ENCODE results near the gene KPNA6.

DNA sequence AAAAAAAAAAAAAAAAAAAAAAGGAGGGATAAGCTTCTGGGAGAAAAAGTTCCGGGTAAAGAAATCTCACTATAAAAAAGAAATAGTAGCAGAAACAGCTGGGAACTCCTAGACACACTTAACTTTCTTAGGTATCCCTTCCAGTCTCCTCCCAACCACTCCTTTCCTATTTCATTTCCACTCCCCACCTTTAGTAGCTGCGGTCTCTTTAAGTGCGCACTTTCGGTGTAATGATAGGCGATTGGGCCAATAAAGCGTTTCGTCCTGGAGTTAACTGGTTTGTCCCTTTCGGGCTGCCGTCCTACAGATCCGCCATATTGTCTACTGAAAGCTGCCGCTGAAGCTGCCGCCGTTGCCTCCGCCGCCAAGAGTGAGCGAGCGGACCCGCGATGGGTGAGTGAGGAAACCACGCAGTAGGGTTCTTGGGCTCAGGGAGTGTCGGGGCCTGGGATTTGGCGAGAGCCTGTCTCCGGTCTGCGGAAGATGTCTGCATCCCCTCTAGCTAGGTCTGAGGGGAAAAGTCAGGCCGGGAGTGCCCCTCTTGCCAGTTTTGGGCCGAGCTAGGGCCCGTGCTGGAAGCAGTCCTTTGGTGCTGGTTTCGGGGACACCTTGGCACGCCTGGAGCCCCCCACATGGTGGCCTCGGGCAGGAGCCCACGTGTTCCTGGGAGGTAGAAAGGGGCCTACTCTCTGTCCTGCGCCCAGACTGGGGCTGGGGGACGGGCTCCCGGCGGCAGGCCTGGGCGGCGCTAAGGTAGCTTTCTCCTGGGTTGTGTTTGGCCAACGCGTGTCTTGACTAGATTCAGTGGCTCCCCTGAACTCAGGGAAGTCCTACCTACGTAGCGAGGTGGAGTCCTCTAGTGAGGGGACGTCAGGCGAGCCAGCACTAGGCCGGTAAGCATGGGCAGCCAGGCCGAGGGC lies at the start of gene KPNA6:
- TF ChIP-seq EGR1 (IDR thresholded peaks at IDR 0.05; ENCODE audit: borderline replicate concordance in 1 of 2, low read depth in 2 of 2, low read length in 2 of 2) = 0 out of 3 replicates have a peak, but pooled peaks of 1 of the 2 experiments have one; percentile 21
- TF ChIP-seq BHLHE40 (IDR thresholded peaks at IDR 0.05; ENCODE audit: borderline replicate concordance in 1 of 2, low read depth in 2 of 2, low read length in 1 of 2) = no peak
- no peak for TF ChIP-seq HDGF (IDR thresholded peaks at IDR 0.05)
- no peak for TF ChIP-seq EP300 (IDR thresholded peaks at IDR 0.05; ENCODE audit: borderline replicate concordance in 1 of 2, control insufficient read depth in 1 of 2, low read depth in 2 of 2, low read length in 2 of 2)
- TF ChIP-seq SMC3 (IDR thresholded peaks at IDR 0.05; ENCODE audit: borderline replicate concordance, low read length) = no peak
- no peak for TF ChIP-seq MYC (IDR thresholded peaks at IDR 0.05; ENCODE audit: insufficient read depth, insufficient read length, insufficient replicate concordance, low read length, severe bottlenecking)
- TF ChIP-seq, protein P1, sequence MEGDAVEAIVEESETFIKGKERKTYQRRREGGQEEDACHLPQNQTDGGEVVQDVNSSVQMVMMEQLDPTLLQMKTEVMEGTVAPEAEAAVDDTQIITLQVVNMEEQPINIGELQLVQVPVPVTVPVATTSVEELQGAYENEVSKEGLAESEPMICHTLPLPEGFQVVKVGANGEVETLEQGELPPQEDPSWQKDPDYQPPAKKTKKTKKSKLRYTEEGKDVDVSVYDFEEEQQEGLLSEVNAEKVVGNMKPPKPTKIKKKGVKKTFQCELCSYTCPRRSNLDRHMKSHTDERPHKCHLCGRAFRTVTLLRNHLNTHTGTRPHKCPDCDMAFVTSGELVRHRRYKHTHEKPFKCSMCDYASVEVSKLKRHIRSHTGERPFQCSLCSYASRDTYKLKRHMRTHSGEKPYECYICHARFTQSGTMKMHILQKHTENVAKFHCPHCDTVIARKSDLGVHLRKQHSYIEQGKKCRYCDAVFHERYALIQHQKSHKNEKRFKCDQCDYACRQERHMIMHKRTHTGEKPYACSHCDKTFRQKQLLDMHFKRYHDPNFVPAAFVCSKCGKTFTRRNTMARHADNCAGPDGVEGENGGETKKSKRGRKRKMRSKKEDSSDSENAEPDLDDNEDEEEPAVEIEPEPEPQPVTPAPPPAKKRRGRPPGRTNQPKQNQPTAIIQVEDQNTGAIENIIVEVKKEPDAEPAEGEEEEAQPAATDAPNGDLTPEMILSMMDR (IDR thresholded peaks at IDR 0.05 in 2 of 3, conservative IDR thresholded peaks at IDR 0.05 in 1 of 3; ENCODE audit: control insufficient read depth in 2 of 3, extremely low read depth in 1 of 3, insufficient read depth in 1 of 3, low read depth in 3 of 3, low read length in 3 of 3) = no peak
- TF ChIP-seq POLR2AphosphoS2 (IDR thresholded peaks at IDR 0.05; ENCODE audit: low read depth, low read length) = no peak
